Psoas muscle (tissue), 8 donors: ENCODE data around the gene COL8A1. TPM values are rescaled to one million over a fixed set of nuclear protein-coding genes. Genes with fewer than 3 reads are reported as not detected.
A peak's percentile ranks its signal among the peaks of the same experiment; 100 is the strongest.

Source experiments
- ATAC-seq, 4 donors: fragments of 200-7000 bp; cut with Tn5 transposase; one replicate each; pipeline ENCODE4 v1.9.1; 2020; ENCODE audit warnings: moderate library complexity in 3 of 4, mild to moderate bottlenecking in 2 of 4
- DNase-seq, 2 donors: peaks; one replicate each; pipeline ENCODE4 v3.0.0-alpha.2; 2020
- H3K27ac ChIP-seq: fragments of 200-600 bp; one replicate; pipeline ENCODE4 v1.8.0; 2022
- H3K27me3 ChIP-seq, 3 donors: fragments of 200-600 bp in 1 of 3; one replicate each; pipeline versions ENCODE4 v1.6.1 to v1.8.0; 2013 to 2022; ENCODE audit warnings: low read length in 2 of 3, mild to moderate bottlenecking in 2 of 3, moderate library complexity in 1 of 3; ENCODE audit not compliant: insufficient read depth in 3 of 3
- H3K36me3 ChIP-seq, 2 donors: fragments of 200-600 bp in 1 of 2; one replicate each; pipeline versions ENCODE4 v1.6.1 to v1.8.0; 2013 to 2022; ENCODE audit warnings: low read depth in 1 of 2, mild to moderate bottlenecking in 1 of 2, moderate library complexity in 1 of 2; ENCODE audit not compliant: insufficient read depth in 1 of 2
- H3K4me1 ChIP-seq: fragments of 200-600 bp; one replicate; pipeline ENCODE4 v1.8.0; 2022
- H3K4me3 ChIP-seq: fragments of 200-600 bp; one replicate; pipeline ENCODE4 v1.8.0; 2022; ENCODE audit warnings: mild to moderate bottlenecking
- H3K9me3 ChIP-seq: fragments of 200-600 bp; one replicate; pipeline ENCODE4 v1.8.0; 2022
- WGBS, 3 donors: extraction: QIAGEN DNeasy Blood & Tissue Kit; methylation state at CpG; one replicate each; pipeline versions ENCODE4 v1.1.6 to v1.1.7; 2013; 5-methylcytosine and 5-hydroxymethylcytosine counted together
- intact Hi-C, 2 donors: fragments of 100-400 bp; cut with DNase I; formaldehyde crosslinking; loops; one replicate each; pipeline versions ENCODE4 v1.11.0 to v1.14.2; 2022
- polyA plus RNA-seq, 3 donors: library from polyadenylated mRNA; stranded (reverse); fragments of 200-250 nt; gene quantifications; one replicate each; pipeline ENCODE4 v1.2.3, GENCODE V29; 2013
- total RNA-seq, 4 donors: library from RNA; stranded (reverse); fragmentation: NEBNext Ultra II Directional in 2 of 4; extraction: Animal tissue kit (Norgen Biotek cat#: 25700) in 2 of 4; gene quantifications; one replicate each; pipeline versions ENCODE4 v1.2.1 to v1.2.4, GENCODE V29; 2021 to 2023
- TF ChIP-seq, protein P1 (sequence below): fragments of 200-600 bp; IDR thresholded peaks from one replicate; pipeline ENCODE4 v1.8.0; 2022; ENCODE audit warnings: antibody characterized with exemption
- donor health status: healthy with polysubstance abuse.
- donor health status: DM: no; HTN: no; CAD: no; lungs with moderate emphysema.
- donor health status: Bipolar disorder and iron deficiency.
- donor health status: healthy.
- donor health status: DM: yes; HTN: yes; CAD: no.
- donor health status: DM: no; HTN: no; CAD: no.
- donor health status: DM: no; HTN: no; CAD: no.
- donor health status: DM: yes; HTN: yes; CAD: no.

Gene COL8A1
- total and polyA plus RNA-seq, 7 donors, result 1.2 to 11.3 (median 2.3) TPM

DNA sequence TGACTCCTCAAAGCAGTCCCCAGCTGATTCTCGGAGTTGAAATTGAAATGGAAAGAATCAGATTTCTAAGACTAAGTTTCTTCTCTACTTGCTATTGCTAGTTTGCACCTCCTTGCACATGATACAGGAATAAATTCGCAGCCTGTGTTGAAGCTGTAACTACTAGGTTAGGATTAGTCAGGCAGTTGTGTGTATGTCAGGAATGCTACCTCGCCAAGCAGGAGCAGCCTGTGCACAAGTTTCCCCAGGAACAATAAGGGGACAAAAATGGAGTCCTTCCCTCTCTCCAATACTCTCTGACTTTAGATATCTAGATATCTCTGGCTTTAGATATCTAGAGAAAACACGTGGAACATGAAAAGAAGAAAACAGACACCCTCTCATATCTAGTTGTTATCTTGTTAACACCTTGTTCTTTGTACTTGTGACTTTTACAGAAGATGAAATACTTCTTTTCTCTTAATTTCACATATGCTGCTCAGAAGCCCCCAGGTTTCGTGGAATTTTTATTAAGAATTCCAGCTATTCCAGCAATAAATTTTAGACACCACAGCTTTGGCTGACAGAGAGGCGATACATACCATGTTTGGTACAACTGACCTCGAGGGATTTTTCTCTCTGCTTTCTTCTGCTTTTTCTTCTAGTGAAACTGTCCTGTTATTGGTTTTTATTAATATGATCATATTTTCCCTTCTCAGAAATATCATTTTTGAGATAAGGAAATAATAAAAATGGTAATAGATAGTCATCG, 123.2 kb downstream of the COL8A1 start:
- DNase-seq (no peak), ATAC-seq (peak in 1 of 4 donors; percentile 60)
- Histone ChIP-seq H3K4me1 (peaks cover 35% of the 10 kb centered on the region), H3K27me3 (no peaks in the 10 kb centered on the region), H3K27ac (no peak overlapping the region), H3K4me3 (no peak overlapping the region), H3K36me3 (no peaks in the 10 kb centered on the region), H3K9me3 (no peaks in the 10 kb centered on the region)
- TF ChIP-seq, protein P1, sequence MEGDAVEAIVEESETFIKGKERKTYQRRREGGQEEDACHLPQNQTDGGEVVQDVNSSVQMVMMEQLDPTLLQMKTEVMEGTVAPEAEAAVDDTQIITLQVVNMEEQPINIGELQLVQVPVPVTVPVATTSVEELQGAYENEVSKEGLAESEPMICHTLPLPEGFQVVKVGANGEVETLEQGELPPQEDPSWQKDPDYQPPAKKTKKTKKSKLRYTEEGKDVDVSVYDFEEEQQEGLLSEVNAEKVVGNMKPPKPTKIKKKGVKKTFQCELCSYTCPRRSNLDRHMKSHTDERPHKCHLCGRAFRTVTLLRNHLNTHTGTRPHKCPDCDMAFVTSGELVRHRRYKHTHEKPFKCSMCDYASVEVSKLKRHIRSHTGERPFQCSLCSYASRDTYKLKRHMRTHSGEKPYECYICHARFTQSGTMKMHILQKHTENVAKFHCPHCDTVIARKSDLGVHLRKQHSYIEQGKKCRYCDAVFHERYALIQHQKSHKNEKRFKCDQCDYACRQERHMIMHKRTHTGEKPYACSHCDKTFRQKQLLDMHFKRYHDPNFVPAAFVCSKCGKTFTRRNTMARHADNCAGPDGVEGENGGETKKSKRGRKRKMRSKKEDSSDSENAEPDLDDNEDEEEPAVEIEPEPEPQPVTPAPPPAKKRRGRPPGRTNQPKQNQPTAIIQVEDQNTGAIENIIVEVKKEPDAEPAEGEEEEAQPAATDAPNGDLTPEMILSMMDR, result no peak
- intact Hi-C loops, result no loop called here
- 54 to 67% (median 56%) methylated on average over 8 of the region's 8 CpGs for WGBS, 3 donors

DNA sequence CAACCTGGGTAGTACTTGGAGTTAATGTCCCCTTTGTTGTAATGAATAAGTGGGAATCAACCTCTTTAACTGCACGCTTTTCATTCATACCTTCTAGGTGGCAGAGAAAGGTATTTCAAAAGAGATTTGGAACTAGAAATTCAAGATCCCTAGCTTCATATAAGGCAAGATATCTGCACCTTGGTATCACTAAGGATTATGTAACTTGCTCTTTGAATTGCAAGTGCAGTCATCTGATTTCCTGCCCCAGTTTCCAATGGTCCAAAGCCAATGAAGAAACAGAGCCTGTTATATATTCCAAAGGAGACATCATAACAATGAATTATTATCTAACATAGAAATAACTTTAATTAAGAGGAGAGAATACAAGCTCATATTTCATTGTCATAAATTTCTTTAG, 124.5 kb downstream of the COL8A1 start:
- Histone ChIP-seq H3K9me3 (no peaks in the 10 kb centered on the region), H3K36me3 (no peaks in the 10 kb centered on the region), H3K27ac (no peak overlapping the region), H3K4me3 (no peak overlapping the region), H3K4me1 (peaks cover 31% of the 10 kb centered on the region), H3K27me3 (no peaks in the 10 kb centered on the region)
- 96% methylated on average over 1 of the region's 1 CpG for WGBS, 3 donors
- TF ChIP-seq, protein P1, result no peak
- DNase-seq, result no peak
- no peak for ATAC-seq
- intact Hi-C loops, result no loop called here

GRCh38 chr3:99764377-99764776, 126.0 kb downstream of the COL8A1 start:
- DNase-seq (no peak), ATAC-seq (no peak)
- Histone ChIP-seq H3K9me3 (no peaks in the 10 kb centered on the region), H3K27ac (no peak overlapping the region), H3K27me3 (no peaks in the 10 kb centered on the region), H3K4me3 (no peak overlapping the region), H3K4me1 (peaks cover 23% of the 10 kb centered on the region), H3K36me3 (no peaks in the 10 kb centered on the region)
- intact Hi-C loops, result no loop called here
- 94 to 96% (median 95%) methylated on average over 5 of the region's 5 CpGs for WGBS, 3 donors
- TF ChIP-seq, protein P1, result no peak

- Histone ChIP-seq H3K4me3 (no peak overlapping the region), H3K36me3 (no peaks in the 10 kb centered on the region), H3K27ac (no peak overlapping the region), H3K9me3 (no peaks in the 10 kb centered on the region), H3K4me1 (peaks cover 22% of the 10 kb centered on the region), H3K27me3 (no peaks in the 10 kb centered on the region)
- DNase-seq (no peak), ATAC-seq (no peak)
- 71 to 76% (median 76%) methylated on average over 2 of the region's 2 CpGs for WGBS, 3 donors
- intact Hi-C loops, result no loop called here
- TF ChIP-seq, protein P1, result no peak
Measured at GRCh38 chr3:99765042-99765942, 126.9 kb downstream of the COL8A1 start.
